Stomach (tissue), 4 donors: ENCODE data around the gene MAP2K1.

ENCODE experiments used
- EP300 ChIP-seq: sonication (generic); formaldehyde crosslinking; IDR thresholded peaks from one replicate; pipeline ENCODE4 v1.6.1; 2017; ENCODE audit warnings: antibody characterized with exemption
- POLR2A ChIP-seq, 4 donors: fragments of 450-650 bp; IDR thresholded peaks; one replicate each; pipeline ENCODE4 v1.6.1; 2016; ENCODE audit warnings: antibody characterized with exemption in 4 of 4, control low read depth in 2 of 4, mild to moderate bottlenecking in 1 of 4, moderate library complexity in 1 of 4
- POLR2AphosphoS5 ChIP-seq, 3 donors: sonication (generic); formaldehyde crosslinking; IDR thresholded peaks; one replicate each; pipeline ENCODE4 v1.6.1; 2016; ENCODE audit warnings: antibody characterized with exemption in 3 of 3
- TF ChIP-seq, protein P1 (sequence below), 7 experiments: fragments of 450-650 bp in 4 of 7; fragments of 200-600 bp in 3 of 7; sonication (generic) in 3 of 7; IDR thresholded peaks; one replicate each; pipeline ENCODE4 v1.5.1; 2016 to 2019; ENCODE audit warnings: antibody characterized with exemption in 7 of 7, control low read depth in 2 of 7, mild to moderate bottlenecking in 1 of 7

DNA sequence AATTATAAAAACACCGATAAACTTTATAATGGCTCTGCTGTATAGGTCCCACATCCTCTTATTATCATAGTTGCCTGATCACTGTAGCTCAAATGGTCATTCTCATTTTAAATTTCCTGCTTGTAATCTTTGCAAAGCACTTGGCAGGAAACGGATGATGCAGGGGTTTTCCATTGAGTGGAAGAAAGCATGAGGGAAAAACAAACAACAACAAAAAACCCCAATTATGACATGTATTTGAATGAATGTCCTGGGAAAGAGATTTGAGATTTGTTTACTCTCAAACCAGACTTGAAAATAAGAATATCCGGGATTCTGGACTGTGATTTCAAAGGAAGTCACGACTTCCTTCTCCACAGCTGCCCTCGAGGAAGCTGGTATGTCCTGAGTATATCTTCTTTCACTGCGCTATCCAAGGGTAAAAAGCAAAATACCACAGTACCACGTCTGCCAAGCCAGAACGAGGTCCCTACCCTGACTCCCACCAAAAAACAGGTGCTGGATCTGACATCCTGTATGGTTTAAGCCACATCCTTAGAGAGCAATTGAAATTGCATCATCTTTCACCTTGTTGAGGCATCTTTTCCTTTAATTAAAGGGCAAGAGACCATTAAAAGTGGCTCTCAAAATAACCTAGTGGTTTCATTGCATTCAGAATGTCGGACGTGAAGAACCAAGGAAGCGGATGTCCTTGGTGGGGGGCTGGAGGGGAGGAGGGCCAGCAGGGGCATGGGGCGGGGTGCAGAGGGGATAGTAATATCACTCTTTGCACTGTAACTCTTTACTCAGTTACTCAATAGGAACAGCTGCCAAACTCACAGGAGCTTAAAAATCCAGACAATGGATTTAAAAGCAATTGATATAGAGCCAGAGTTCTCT is 16.7 kb upstream of the MAP2K1 start:
- TF ChIP-seq, protein P1, sequence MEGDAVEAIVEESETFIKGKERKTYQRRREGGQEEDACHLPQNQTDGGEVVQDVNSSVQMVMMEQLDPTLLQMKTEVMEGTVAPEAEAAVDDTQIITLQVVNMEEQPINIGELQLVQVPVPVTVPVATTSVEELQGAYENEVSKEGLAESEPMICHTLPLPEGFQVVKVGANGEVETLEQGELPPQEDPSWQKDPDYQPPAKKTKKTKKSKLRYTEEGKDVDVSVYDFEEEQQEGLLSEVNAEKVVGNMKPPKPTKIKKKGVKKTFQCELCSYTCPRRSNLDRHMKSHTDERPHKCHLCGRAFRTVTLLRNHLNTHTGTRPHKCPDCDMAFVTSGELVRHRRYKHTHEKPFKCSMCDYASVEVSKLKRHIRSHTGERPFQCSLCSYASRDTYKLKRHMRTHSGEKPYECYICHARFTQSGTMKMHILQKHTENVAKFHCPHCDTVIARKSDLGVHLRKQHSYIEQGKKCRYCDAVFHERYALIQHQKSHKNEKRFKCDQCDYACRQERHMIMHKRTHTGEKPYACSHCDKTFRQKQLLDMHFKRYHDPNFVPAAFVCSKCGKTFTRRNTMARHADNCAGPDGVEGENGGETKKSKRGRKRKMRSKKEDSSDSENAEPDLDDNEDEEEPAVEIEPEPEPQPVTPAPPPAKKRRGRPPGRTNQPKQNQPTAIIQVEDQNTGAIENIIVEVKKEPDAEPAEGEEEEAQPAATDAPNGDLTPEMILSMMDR (IDR thresholded peaks at IDR 0.05), result no peak
- no peak for TF ChIP-seq POLR2A (IDR thresholded peaks at IDR 0.05)
- TF ChIP-seq POLR2AphosphoS5 (IDR thresholded peaks at IDR 0.05), result peak in 2 of 3 donors; percentile 4 to 10
- no peak for TF ChIP-seq EP300
